HepG2 (cell line): ENCODE measurements around the gene KLHL13. TPM values are rescaled to one million over a fixed set of nuclear protein-coding genes. Genes with fewer than 3 reads are reported as not detected.

Source experiments
- CHD2 ChIP-seq: IDR thresholded peaks from 2 replicates; pipeline ENCODE4 v1.6.1; 2011; ENCODE audit warnings: low read depth, low read length, improper control_type of control experiment
- GATAD2A ChIP-seq: IDR thresholded peaks from 2 replicates; pipeline ENCODE4 v1.6.1; 2016
- GPBP1L1 ChIP-seq: sonication (generic); formaldehyde crosslinking; IDR thresholded peaks from 2 replicates; pipeline ENCODE4 v1.5.0; 2020; ENCODE audit warnings: mild to moderate bottlenecking, missing genetic modification reagents
- HINFP ChIP-seq: sonication (generic); formaldehyde crosslinking; IDR thresholded peaks from 2 replicates; pipeline ENCODE4 v1.4.0; 2020; ENCODE audit warnings: low read depth, mild to moderate bottlenecking, missing genetic modification reagents
- JDP2 ChIP-seq: sonication (generic); formaldehyde crosslinking; IDR thresholded peaks from 2 replicates; pipeline ENCODE4 v1.8.1; 2022; ENCODE audit warnings: missing genetic modification reagents, borderline replicate concordance
- KLF15 ChIP-seq: sonication (generic); formaldehyde crosslinking; IDR thresholded peaks from 2 replicates; pipeline ENCODE4 v1.8.1; 2023; ENCODE audit warnings: borderline replicate concordance, mild to moderate bottlenecking, inconsistent platforms, missing genetic modification reagents, mixed read lengths
- KLF9 ChIP-seq: IDR thresholded peaks from 2 replicates; pipeline ENCODE4 v1.6.1; 2016; ENCODE audit warnings: low read depth
- MEIS2 ChIP-seq: sonication (generic); formaldehyde crosslinking; IDR thresholded peaks from 2 replicates; pipeline ENCODE4 v1.9.0; 2021; ENCODE audit warnings: mild to moderate bottlenecking, missing genetic modification reagents
- MXI1 ChIP-seq: IDR thresholded peaks from 3 replicates; pipeline ENCODE4 v1.6.1; 2012; ENCODE audit warnings: low read depth, low read length, inconsistent platforms, borderline replicate concordance
- NAIF1 ChIP-seq: sonication (generic); formaldehyde crosslinking; IDR thresholded peaks from 2 replicates; pipeline ENCODE4 v1.5.0; 2020; ENCODE audit warnings: mild to moderate bottlenecking, missing genetic modification reagents, borderline replicate concordance
- NCOR1 ChIP-seq: fragments of 200-600 bp; sonication (generic); IDR thresholded peaks from 2 replicates; pipeline ENCODE4 v1.7.0; 2017; ENCODE audit warnings: antibody characterized with exemption, low read length, borderline replicate concordance
- NFATC3 ChIP-seq: sonication (generic); formaldehyde crosslinking; IDR thresholded peaks from 2 replicates; pipeline ENCODE4 v1.5.1; 2020; ENCODE audit warnings: mild to moderate bottlenecking, missing genetic modification reagents
- NFKBIZ ChIP-seq: IDR thresholded peaks from 2 replicates; pipeline ENCODE4 v1.6.1; 2018; ENCODE audit warnings: missing genetic modification reagents, missing compliant biosample characterization
- PHF5A ChIP-seq: IDR thresholded peaks from one replicate; pipeline ENCODE4 v1.6.1; 2018; ENCODE audit warnings: low read depth, missing genetic modification reagents; ENCODE audit not compliant: unreplicated experiment
- POLR2AphosphoS2 ChIP-seq: IDR thresholded peaks from 2 replicates; pipeline ENCODE4 v1.6.1; 2011; ENCODE audit warnings: low read depth, low read length, improper control_type of control experiment
- RARG ChIP-seq: sonication (generic); formaldehyde crosslinking; IDR thresholded peaks from 2 replicates; pipeline ENCODE4 v1.4.0; 2020; ENCODE audit warnings: low read depth, mild to moderate bottlenecking, missing genetic modification reagents
- RELA ChIP-seq: sonication (generic); formaldehyde crosslinking; IDR thresholded peaks from 2 replicates; pipeline ENCODE4 v1.4.0; 2020; ENCODE audit warnings: missing genetic modification reagents
- RXRA ChIP-seq: sonication (generic); formaldehyde crosslinking; IDR thresholded peaks from 2 replicates; pipeline ENCODE4 v1.5.1; 2020; ENCODE audit warnings: missing genetic modification reagents
- SCMH1 ChIP-seq: sonication (generic); formaldehyde crosslinking; IDR thresholded peaks from 2 replicates; pipeline ENCODE4 v1.9.0; 2021; ENCODE audit warnings: missing genetic modification reagents, mild to moderate bottlenecking, borderline replicate concordance
- SOX13 ChIP-seq, 3 experiments: fragments of 450-650 bp in 1 of 3; sonication (generic) in 1 of 3; formaldehyde crosslinking in 1 of 3; IDR thresholded peaks in 2 of 3; conservative IDR thresholded peaks in 1 of 3; 2 replicates each; pipeline versions ENCODE4 v1.5.0 to v1.6.1; 2016 to 2020; ENCODE audit warnings: antibody characterized with exemption in 1 of 3, mild to moderate bottlenecking in 1 of 3, missing compliant biosample characterization in 1 of 3, missing genetic modification reagents in 1 of 3, moderate library complexity in 1 of 3
- ZNF607 ChIP-seq: sonication (generic); formaldehyde crosslinking; IDR thresholded peaks from 2 replicates; pipeline ENCODE4 v1.5.1; 2020; ENCODE audit warnings: missing genetic modification reagents, mild to moderate bottlenecking, borderline replicate concordance
- ZNF652 ChIP-seq: IDR thresholded peaks from 2 replicates; pipeline ENCODE4 v1.6.1; 2016; ENCODE audit warnings: low read depth, borderline replicate concordance
- ZNF878 ChIP-seq: sonication (generic); formaldehyde crosslinking; IDR thresholded peaks from 2 replicates; pipeline ENCODE4 v1.8.1; 2023; ENCODE audit warnings: mild to moderate bottlenecking, missing genetic modification reagents, moderate library complexity
- ZSCAN21 ChIP-seq: sonication (generic); formaldehyde crosslinking; IDR thresholded peaks from 2 replicates; pipeline ENCODE4 v1.8.0; 2022; ENCODE audit warnings: mild to moderate bottlenecking, missing genetic modification reagents, moderate library complexity, borderline replicate concordance
- ZSCAN31 ChIP-seq: sonication (generic); formaldehyde crosslinking; IDR thresholded peaks from 2 replicates; pipeline ENCODE4 v1.5.0; 2020; ENCODE audit warnings: low read depth, mild to moderate bottlenecking, missing genetic modification reagents
- polyA plus RNA-seq, 8 experiments: library from polyadenylated mRNA; depleted of rRNA in 3 of 8; stranded (reverse) in 7 of 8; unstranded in 1 of 8; fragments of >200 nt; fragmentation: Illumina TruSeq in 4 of 8; extraction: Trizol in 4 of 8; gene quantifications; 2 replicates each; pipeline versions ENCODE4 v1.2.1 to v1.2.3, GENCODE V29; 2011 to 2016; ENCODE audit warnings: low read depth in 4 of 8, missing spikeins in 1 of 8, mixed read lengths in 1 of 8; ENCODE audit not compliant: insufficient read depth in 1 of 8
- total RNA-seq, 5 experiments: library from RNA; depleted of rRNA; stranded (reverse); fragments of >200 nt; fragmentation: Illumina TruSeq; extraction: Trizol; gene quantifications; 2 replicates each; pipeline ENCODE4 v1.2.3, GENCODE V29; 2016; ENCODE audit warnings: low read depth in 1 of 5
- TF ChIP-seq, protein P1 (sequence below): sonication (generic); formaldehyde crosslinking; IDR thresholded peaks from 2 replicates; pipeline ENCODE4 v1.4.0; 2020; ENCODE audit warnings: missing genetic modification reagents
- TF ChIP-seq, protein P2 (sequence below): sonication (generic); formaldehyde crosslinking; IDR thresholded peaks from 2 replicates; pipeline ENCODE4 v1.8.0; 2022; ENCODE audit warnings: missing genetic modification reagents, low read depth, mild to moderate bottlenecking, borderline replicate concordance

The KLHL13 gene
- total and polyA plus RNA-seq, 2 of the 13 experiments (the other 11 are each of a cell fraction or from before 2014, with no cell fraction given): 0.28 to 1.6 TPM

DNA sequence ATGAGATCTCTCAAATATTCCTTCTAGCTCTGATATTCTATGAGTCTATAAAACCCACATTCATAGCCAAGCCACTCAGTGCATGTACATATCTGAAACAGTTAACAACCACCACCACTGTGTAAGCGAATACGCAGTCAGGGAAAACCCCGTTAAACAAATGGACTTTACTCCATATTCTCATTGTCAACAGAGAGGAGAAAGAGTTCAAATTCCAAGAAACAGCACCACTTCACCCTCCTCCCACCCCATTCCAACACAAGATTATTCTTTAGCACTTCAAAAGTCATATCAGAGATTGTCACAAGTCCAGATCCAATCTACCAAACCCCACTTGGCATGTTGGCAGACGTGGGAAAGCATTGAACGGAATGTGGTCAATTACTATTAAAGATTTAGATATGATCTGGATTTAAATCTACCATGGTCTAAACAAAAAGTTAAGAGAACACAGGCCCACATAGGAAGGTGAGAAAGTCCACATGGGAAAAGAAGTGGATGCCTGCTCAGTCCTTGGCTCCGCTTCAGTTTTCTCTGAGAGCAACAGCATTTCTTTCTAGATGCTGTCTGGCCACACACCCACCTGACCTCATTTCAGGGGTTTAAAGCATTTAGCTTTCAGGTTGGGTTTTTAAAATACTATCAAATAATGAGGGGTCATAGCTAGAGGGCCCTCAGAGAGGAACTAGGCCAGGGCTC lies 39.8 kb upstream of the KLHL13 start (continued):
- TF ChIP-seq GATAD2A (0 out of 2 replicates have a peak, but pooled peaks have one; percentile 29), ZNF607 (CRISPR knock-in tag) (no peak), ZSCAN31 (CRISPR knock-in tag) (no peak), ZNF652 (peak; percentile 91), PHF5A (CRISPR knock-in tag) (no peak), ZSCAN21 (CRISPR knock-in tag) (no peak), JDP2 (CRISPR knock-in tag) (no peak), KLF15 (no peak), RARG (CRISPR knock-in tag) (no peak), NFATC3 (no peak), GPBP1L1 (no peak), POLR2AphosphoS2 (no peak), HINFP (CRISPR knock-in tag) (no peak), SCMH1 (no peak), ZNF878 (CRISPR knock-in tag) (no peak), NCOR1 (peak; percentile 53; the same call in 1 of the 2 replicates), MEIS2 (CRISPR knock-in tag) (no peak), RELA (CRISPR knock-in tag) (no peak), NAIF1 (CRISPR knock-in tag) (no peak), SOX13 (IDR thresholded peaks at IDR 0.05) (no peak), SOX13 (CRISPR knock-in tag; conservative IDR thresholded peaks at IDR 0.05 in 1 of 2, IDR thresholded peaks at IDR 0.05 in 1 of 2) (peak in 1 of 2 experiments; percentile 33; a peak in 1 of 4 replicates), KLF9 (no peak), NFKBIZ (CRISPR knock-in tag) (0 out of 2 replicates have a peak, but pooled peaks have one; percentile 29), MXI1 (no peak), CHD2 (no peak), RXRA (no peak)
- TF ChIP-seq, protein P1, sequence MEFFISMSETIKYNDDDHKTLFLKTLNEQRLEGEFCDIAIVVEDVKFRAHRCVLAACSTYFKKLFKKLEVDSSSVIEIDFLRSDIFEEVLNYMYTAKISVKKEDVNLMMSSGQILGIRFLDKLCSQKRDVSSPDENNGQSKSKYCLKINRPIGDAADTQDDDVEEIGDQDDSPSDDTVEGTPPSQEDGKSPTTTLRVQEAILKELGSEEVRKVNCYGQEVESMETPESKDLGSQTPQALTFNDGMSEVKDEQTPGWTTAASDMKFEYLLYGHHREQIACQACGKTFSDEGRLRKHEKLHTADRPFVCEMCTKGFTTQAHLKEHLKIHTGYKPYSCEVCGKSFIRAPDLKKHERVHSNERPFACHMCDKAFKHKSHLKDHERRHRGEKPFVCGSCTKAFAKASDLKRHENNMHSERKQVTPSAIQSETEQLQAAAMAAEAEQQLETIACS (CRISPR knock-in tag): no peak
- TF ChIP-seq, protein P2, sequence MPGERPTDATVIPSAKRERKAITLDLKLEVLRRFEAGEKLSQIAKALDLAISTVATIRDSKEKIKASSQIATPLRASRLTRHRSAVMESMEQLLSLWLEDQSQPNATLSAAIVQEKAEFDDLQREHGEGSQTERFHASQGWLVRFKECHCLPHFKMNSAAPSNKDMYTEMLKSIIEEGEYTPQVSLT (CRISPR knock-in tag): no peak
